DOHH2 (cell line): ENCODE measurements around the gene TRAPPC14.

Source experiments
- H3F3A ChIP-seq: fragments of 200-600 bp; sonication (generic), shearing (Covaris generic); 2 replicates; pipeline ENCODE4 v1.6.0; 2016; ENCODE audit warnings: antibody characterized with exemption, mild to moderate bottlenecking; ENCODE audit not compliant: control insufficient read depth, insufficient read depth
- H3K27ac ChIP-seq: fragments of 200-600 bp; sonication (generic); 2 replicates; pipeline ENCODE4 v1.5.1; 2014; ENCODE audit warnings: low read depth, mild to moderate bottlenecking, low read length, moderate library complexity
- H3K27me3 ChIP-seq: fragments of 200-600 bp; sonication (generic); 2 replicates; pipeline ENCODE4 v1.6.1; 2014; ENCODE audit warnings: mild to moderate bottlenecking, low read length, mixed read lengths; ENCODE audit not compliant: control insufficient read depth
- H3K36me3 ChIP-seq: fragments of 200-600 bp; sonication (generic); 2 replicates; pipeline ENCODE4 v1.6.1; 2014; ENCODE audit warnings: mild to moderate bottlenecking, low read length, moderate library complexity, mixed read lengths; ENCODE audit not compliant: control insufficient read depth
- H3K4me1 ChIP-seq: fragments of 200-600 bp; sonication (generic); 2 replicates; pipeline ENCODE4 v1.6.1; 2014; ENCODE audit warnings: mild to moderate bottlenecking, low read length, mixed read lengths; ENCODE audit not compliant: control insufficient read depth
- H3K4me2 ChIP-seq: fragments of 200-600 bp; sonication (generic); 2 replicates; pipeline ENCODE4 v1.6.0; 2014; ENCODE audit warnings: mild to moderate bottlenecking, low read length, moderate library complexity
- H3K4me3 ChIP-seq: fragments of 200-600 bp; sonication (generic); 2 replicates; pipeline ENCODE4 v1.5.1; 2014; ENCODE audit warnings: mild to moderate bottlenecking, low read length, mixed read lengths
- H3K79me2 ChIP-seq: fragments of 200-600 bp; sonication (generic); 2 replicates; pipeline ENCODE4 v1.6.1; 2014; ENCODE audit warnings: mild to moderate bottlenecking, low read length, mixed read lengths; ENCODE audit not compliant: control insufficient read depth
- H3K9me2 ChIP-seq: fragments of 200-600 bp; sonication (generic); replicated peaks from 2 replicates; pipeline ENCODE4 v1.6.1; 2014; ENCODE audit warnings: mild to moderate bottlenecking, low read length, mixed read lengths; ENCODE audit not compliant: control insufficient read depth
- H3K9me3 ChIP-seq: fragments of 200-600 bp; sonication (generic); 2 replicates; pipeline ENCODE4 v1.6.1; 2014; ENCODE audit warnings: antibody characterized with exemption, low read length, mixed read lengths; ENCODE audit not compliant: control insufficient read depth, insufficient read depth
- H4K20me1 ChIP-seq: fragments of 200-600 bp; sonication (generic); 2 replicates; pipeline ENCODE4 v1.6.0; 2014; ENCODE audit warnings: low read depth, mild to moderate bottlenecking, antibody characterized with exemption, low read length, moderate library complexity; ENCODE audit not compliant: control insufficient read depth, insufficient read depth
- CTCF ChIP-seq: fragments of 200-600 bp; sonication (generic); IDR thresholded peaks from one replicate; pipeline ENCODE4 v1.5.1; 2014; ENCODE audit warnings: antibody characterized with exemption, mild to moderate bottlenecking, low read depth, low read length; ENCODE audit not compliant: poor library complexity, severe bottlenecking
- EZH2phosphoT487 ChIP-seq: fragments of 200-600 bp; sonication (generic); IDR thresholded peaks from 2 replicates; pipeline ENCODE4 v1.6.1; 2017; ENCODE audit warnings: borderline replicate concordance, mild to moderate bottlenecking, antibody characterized with exemption, low read length, moderate library complexity, mixed read lengths

Gene TRAPPC14

GRCh38 chr7:100107125-100107737 is 51.3 kb downstream of the TRAPPC14 start:
- peaks cover 79% of the 10 kb centered on the region for H3K36me3 ChIP-seq
- no peaks in the 10 kb centered on the region for H3F3A ChIP-seq
- H4K20me1 ChIP-seq, result no peaks in the 10 kb centered on the region
- H3K27me3 ChIP-seq, result no peaks in the 10 kb centered on the region
- no peak for TF ChIP-seq EZH2phosphoT487
- TF ChIP-seq CTCF, result no peak
- peaks cover 11% of the 10 kb centered on the region for H3K79me2 ChIP-seq
- H3K4me2 ChIP-seq, result no peak overlapping the region
- peaks cover 20% of the 10 kb centered on the region for H3K4me1 ChIP-seq
- H3K9me2 ChIP-seq, result no peaks in the 10 kb centered on the region
- no peak overlapping the region for H3K27ac ChIP-seq
- no peak overlapping the region for H3K4me3 ChIP-seq
- no peaks in the 10 kb centered on the region for H3K9me3 ChIP-seq

- no peaks in the 10 kb centered on the region for H3K9me3 ChIP-seq
- H4K20me1 ChIP-seq, result no peaks in the 10 kb centered on the region
- no peak overlapping the region for H3K4me2 ChIP-seq
- peaks cover 16% of the 10 kb centered on the region for H3K4me1 ChIP-seq
- no peaks in the 10 kb centered on the region for H3K27me3 ChIP-seq
- no peaks in the 10 kb centered on the region for H3F3A ChIP-seq
- H3K9me2 ChIP-seq, result no peaks in the 10 kb centered on the region
- peaks cover 73% of the 10 kb centered on the region for H3K36me3 ChIP-seq
- no peak overlapping the region for H3K27ac ChIP-seq
- no peak for TF ChIP-seq CTCF
- no peak for TF ChIP-seq EZH2phosphoT487
- H3K4me3 ChIP-seq, result no peak overlapping the region
- H3K79me2 ChIP-seq, result peaks cover 14% of the 10 kb centered on the region
These were observed 51.9 kb downstream of the TRAPPC14 start for GRCh38 chr7:100106633-100107032.

- H3K27ac ChIP-seq, result no peak overlapping the region
- H3K79me2 ChIP-seq, result peaks cover 21% of the 10 kb centered on the region
- peaks cover 12% of the 10 kb centered on the region for H3K4me1 ChIP-seq
- peaks cover 68% of the 10 kb centered on the region for H3K36me3 ChIP-seq
- no peak overlapping the region for H3K4me3 ChIP-seq
- H4K20me1 ChIP-seq, result no peaks in the 10 kb centered on the region
- no peaks in the 10 kb centered on the region for H3K9me3 ChIP-seq
- no peaks in the 10 kb centered on the region for H3K27me3 ChIP-seq
- peaks cover 3% of the 10 kb centered on the region; the same call in 1 of the 2 replicates for H3F3A ChIP-seq
- no peak for TF ChIP-seq CTCF
- TF ChIP-seq EZH2phosphoT487, result no peak
- H3K4me2 ChIP-seq, result no peak overlapping the region
- H3K9me2 ChIP-seq, result no peaks in the 10 kb centered on the region
These were observed 53.0 kb downstream of the TRAPPC14 start for GRCh38 chr7:100105534-100105933.
